Right lobe of liver (tissue), 6 donors: ENCODE results near the gene TMEM130. TPM values are rescaled to one million over a fixed set of nuclear protein-coding genes. Genes with fewer than 3 reads are reported as not detected.

Experiments
- ATAC-seq, 4 donors: fragments of 200-7000 bp; cut with Tn5 transposase; one replicate each; pipeline ENCODE4 v1.9.1; 2020; ENCODE audit warnings: mild to moderate bottlenecking in 4 of 4, moderate library complexity in 4 of 4
- DNase-seq, 3 donors: peaks; one replicate each; pipeline ENCODE4 v3.0.0-alpha.2; 2020
- H3K27ac ChIP-seq, 3 donors: fragments of 200-600 bp; one replicate each; pipeline ENCODE4 v1.8.0; 2022
- H3K27me3 ChIP-seq, 2 donors: fragments of 200-600 bp; one replicate each; pipeline ENCODE4 v1.8.0; 2022
- H3K36me3 ChIP-seq, 4 donors: fragments of 200-600 bp; sonication (generic) in 1 of 4; one replicate each; pipeline versions ENCODE4 v1.5.1 to v1.8.0; 2017 to 2022; ENCODE audit warnings: control low read depth in 1 of 4
- H3K4me1 ChIP-seq, 4 donors: fragments of 200-600 bp; sonication (generic) in 1 of 4; one replicate each; pipeline versions ENCODE4 v1.5.1 to v1.8.0; 2017 to 2022; ENCODE audit warnings: control low read depth in 1 of 4
- H3K4me3 ChIP-seq, 3 donors: fragments of 200-600 bp; one replicate each; pipeline ENCODE4 v1.8.0; 2022
- H3K9me3 ChIP-seq, 4 donors: fragments of 200-600 bp; sonication (generic) in 1 of 4; one replicate each; pipeline versions ENCODE4 v1.5.1 to v1.8.0; 2017 to 2022; ENCODE audit warnings: control low read depth in 1 of 4
- CTCF ChIP-seq, 4 donors: fragments of 200-600 bp in 3 of 4; fragments of 450-650 bp in 1 of 4; IDR thresholded peaks; one replicate each; pipeline versions ENCODE4 v1.5.1 to v1.8.0; 2016 to 2022; ENCODE audit warnings: antibody characterized with exemption in 4 of 4, mild to moderate bottlenecking in 2 of 4
- POLR2A ChIP-seq: fragments of 450-650 bp; IDR thresholded peaks from one replicate; pipeline ENCODE4 v1.6.1; 2017; ENCODE audit warnings: antibody characterized with exemption, mild to moderate bottlenecking
- WGBS: methylation state at CpG from one replicate; pipeline ENCODE4 v1.1.6; 2018; ENCODE audit warnings: low coverage, low lambda C conversion rate; ENCODE audit not compliant: insufficient coverage; ENCODE audit errors: missing lambda C conversion rate; 5-methylcytosine and 5-hydroxymethylcytosine counted together
- intact Hi-C, 2 donors: fragments of 100-400 bp; cut with DNase I; formaldehyde crosslinking; loops; one replicate each; pipeline versions ENCODE4 v1.11.2 to v1.14.1; 2022
- total RNA-seq, 6 experiments: library from RNA; depleted of rRNA in 2 of 6; stranded (reverse); fragments of >200 nt in 2 of 6; fragmentation: NEBNext Ultra II Directional in 3 of 6; extraction: Animal tissue kit (Norgen Biotek cat#: 25700) in 3 of 6; gene quantifications; one replicate each; pipeline versions ENCODE4 v1.1.0 to v1.2.4, GENCODE V29; 2016 to 2023
- donor health status: DM: no; HTN: yes; CAD: no.
- donor health status: DM: no; HTN: no; CAD: no.
- donor health status: DM: no; HTN: no; CAD: no.
- donor health status: DM: no; HTN: yes; CAD: no.
- donor health status: DM: no; HTN: yes; CAD: no.

Gene TMEM130
- total RNA-seq, 6 experiments from 2014 or later: not detected

- H3K4me3 ChIP-seq: no peak overlapping the region
- intact Hi-C loops: no loop called here
- no peaks in the 10 kb centered on the region for H3K4me1 ChIP-seq
- WGBS: 96% methylated on average over 4 of the region's 4 CpGs
- DNase-seq: no peak
- H3K27ac ChIP-seq: no peak overlapping the region
- TF ChIP-seq CTCF (IDR thresholded peaks at IDR 0.05) (no peak), POLR2A (no peak)
- H3K36me3 ChIP-seq: peaks cover 9 to 92% (median 25%) of the 10 kb centered on the region in 4 donors
- H3K27me3 ChIP-seq: no peaks in the 10 kb centered on the region
- H3K9me3 ChIP-seq: no peaks in the 10 kb centered on the region
- ATAC-seq: no peak
These were observed 33.4 kb upstream of the TMEM130 start for GRCh38 chr7:98903246-98903645.

DNA sequence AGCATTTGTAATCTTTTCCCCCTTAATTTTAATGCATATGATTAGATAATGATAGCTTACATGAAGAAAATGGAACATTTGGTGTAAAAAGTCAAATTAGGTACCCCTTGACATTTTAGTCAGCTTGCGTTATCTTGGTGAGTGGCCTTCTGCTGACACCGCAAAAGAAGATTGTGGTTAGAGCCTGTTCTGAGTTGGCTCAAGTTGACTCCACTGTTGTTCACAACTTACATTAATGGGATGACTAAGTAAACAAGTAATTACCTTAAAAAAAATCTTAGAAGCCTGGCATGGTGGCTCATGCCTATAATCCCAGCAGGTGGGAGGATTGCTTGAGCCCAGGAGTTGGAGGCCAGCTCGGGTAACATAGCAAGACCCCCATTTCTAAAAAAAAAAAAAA is 32.7 kb upstream of the TMEM130 start:
- ATAC-seq (no peak), DNase-seq (no peak)
- Histone ChIP-seq H3K4me1 (no peaks in the 10 kb centered on the region), H3K4me3 (no peak overlapping the region), H3K36me3 (peaks cover 9 to 95% (median 28%) of the 10 kb centered on the region in 4 donors), H3K9me3 (no peaks in the 10 kb centered on the region), H3K27me3 (no peaks in the 10 kb centered on the region), H3K27ac (no peak overlapping the region)
- TF ChIP-seq CTCF (IDR thresholded peaks at IDR 0.05): no peak
- TF ChIP-seq POLR2A: no peak
- WGBS: 100% methylated on average over 3 of the region's 3 CpGs
- intact Hi-C loops: no loop called here

GRCh38 chr7:98900815-98901214 is 31.0 kb upstream of the TMEM130 start:
- ATAC-seq (no peak), DNase-seq (no peak)
- H3K9me3 ChIP-seq: no peaks in the 10 kb centered on the region
- no peak overlapping the region for H3K27ac ChIP-seq
- no peaks in the 10 kb centered on the region for H3K27me3 ChIP-seq
- intact Hi-C loops: no loop called here
- no peaks in the 10 kb centered on the region for H3K4me1 ChIP-seq
- TF ChIP-seq POLR2A: no peak
- no peak for TF ChIP-seq CTCF (IDR thresholded peaks at IDR 0.05)
- H3K4me3 ChIP-seq: no peak overlapping the region
- peaks cover 9 to 95% (median 31%) of the 10 kb centered on the region in 4 donors for H3K36me3 ChIP-seq
- WGBS: 91% methylated on average over 3 of the region's 3 CpGs

GRCh38 chr7:98899816-98900215 is 30.0 kb upstream of the TMEM130 start:
- no peaks in the 10 kb centered on the region for H3K27me3 ChIP-seq
- no peaks in the 10 kb centered on the region for H3K4me1 ChIP-seq
- H3K9me3 ChIP-seq: no peaks in the 10 kb centered on the region
- DNase-seq: no peak
- no peak for ATAC-seq
- H3K36me3 ChIP-seq: peaks cover 9 to 95% (median 27%) of the 10 kb centered on the region in 4 donors
- TF ChIP-seq CTCF (IDR thresholded peaks at IDR 0.05) (no peak), POLR2A (no peak)
- no peak overlapping the region for H3K27ac ChIP-seq
- intact Hi-C loops: no loop called here
- 86% methylated on average over 7 of the region's 7 CpGs for WGBS
- no peak overlapping the region for H3K4me3 ChIP-seq

- TF ChIP-seq CTCF (IDR thresholded peaks at IDR 0.05) (no peak), POLR2A (no peak)
- H3K27me3 ChIP-seq: no peaks in the 10 kb centered on the region
- no peaks in the 10 kb centered on the region for H3K9me3 ChIP-seq
- H3K27ac ChIP-seq: no peak overlapping the region
- intact Hi-C loops: no loop called here
- 95% methylated on average over 7 of the region's 7 CpGs for WGBS
- DNase-seq: no peak
- no peaks in the 10 kb centered on the region for H3K4me1 ChIP-seq
- ATAC-seq: no peak
- no peak overlapping the region for H3K4me3 ChIP-seq
- peaks cover 0 to 78% (median 24%) of the 10 kb centered on the region in 4 donors for H3K36me3 ChIP-seq
These were observed 22.8 kb upstream of the TMEM130 start for GRCh38 chr7:98892609-98893008.
